SKM-1 treated with dmso at 0.1 percent for 144 hours (cell line): ENCODE results near the gene GMEB2.
"Not testable (repeated sequence)": the region's sequence is repeated elsewhere in the genome, so short reads cannot be mapped to it uniquely, and the experiment has no call there.

ENCODE experiments used
- DNase-seq: peaks from one replicate; lab custom pipeline; 2025; ENCODE audit not compliant: unreplicated experiment; lab: John Stamatoyannopoulos, UW

The GMEB2 gene

GRCh38 chr20:63657260-63657936 is 30.5 kb upstream of the GMEB2 start:
- DNase-seq = no peak

- no peak for DNase-seq
Measured at GRCh38 chr20:63656451-63656850, 29.6 kb upstream of the GMEB2 start.

- no peak for DNase-seq
Measured at GRCh38 chr20:63655249-63655648, 28.3 kb upstream of the GMEB2 start.

- no peak for DNase-seq
Measured at GRCh38 chr20:63653974-63654668, 27.2 kb upstream of the GMEB2 start.

- peak; percentile 7 for DNase-seq
Measured at GRCh38 chr20:63653041-63653973, 26.4 kb upstream of the GMEB2 start, which contains the start of gene STMN3. STMN3 (minus strand) TSS chr20:63653424; CDS start chr20:63653345, 79 bp downstream.

GRCh38 chr20:63652192-63652980 is 25.5 kb upstream of the GMEB2 start:
- no peak for DNase-seq

GRCh38 chr20:63651942-63652191 is 25.0 kb upstream of the GMEB2 start:
- DNase-seq = no peak

- not testable (repeated sequence) for DNase-seq
Measured at GRCh38 chr20:63650486-63650885, 23.6 kb upstream of the GMEB2 start.

- no peak for DNase-seq
Measured at GRCh38 chr20:63648895-63649589, 22.1 kb upstream of the GMEB2 start.

GRCh38 chr20:63648190-63648589 is 21.3 kb upstream of the GMEB2 start:
- DNase-seq = no peak

GRCh38 chr20:63645218-63645617 is 18.3 kb upstream of the GMEB2 start:
- no peak for DNase-seq

- no peak for DNase-seq
Measured at GRCh38 chr20:63643946-63644345, 17.0 kb upstream of the GMEB2 start.

- no peak for DNase-seq
Measured at GRCh38 chr20:63643499-63643898, 16.6 kb upstream of the GMEB2 start.

- DNase-seq = no peak
Measured at GRCh38 chr20:63642527-63643247, 15.8 kb upstream of the GMEB2 start.

GRCh38 chr20:63641792-63642523 is 15.1 kb upstream of the GMEB2 start:
- peak; percentile 61 for DNase-seq

GRCh38 chr20:63641146-63641791 is 14.4 kb upstream of the GMEB2 start:
- peak; percentile 28 for DNase-seq

GRCh38 chr20:63640686-63641085 is 13.8 kb upstream of the GMEB2 start:
- DNase-seq = not testable (repeated sequence)

GRCh38 chr20:63640086-63640485 is 13.2 kb upstream of the GMEB2 start:
- DNase-seq = no peak
